GM21529 (cell line): ENCODE measurements around the gene CTNNA2.
A peak's percentile ranks its signal among the peaks of the same experiment; 100 is the strongest.

Source experiments
- ATAC-seq: cut with Tn5 transposase; IDR thresholded peaks from one replicate; pipeline ENCODE4 v1.9.1; 2021; ENCODE audit not compliant: unreplicated experiment

CTNNA2 gene

GRCh38 chr2:80515964-80516363 lies 1003.1 kb downstream of the CTNNA2 start:
- no peak for ATAC-seq

GRCh38 chr2:80517316-80517715 lies 1004.5 kb downstream of the CTNNA2 start:
- ATAC-seq = no peak

- ATAC-seq = no peak
Observed at GRCh38 chr2:80519121-80519643, 1006.3 kb downstream of the CTNNA2 start.

- no peak for ATAC-seq
Observed at GRCh38 chr2:80519699-80520291, 1006.9 kb downstream of the CTNNA2 start.

GRCh38 chr2:80525152-80525551 lies 1012.3 kb downstream of the CTNNA2 start:
- peak; percentile 73 for ATAC-seq

GRCh38 chr2:80527119-80527518 lies 1014.3 kb downstream of the CTNNA2 start:
- ATAC-seq = no peak

- ATAC-seq = no peak
Observed at GRCh38 chr2:80529466-80530165, 1016.8 kb downstream of the CTNNA2 start.

GRCh38 chr2:80530442-80531064 lies 1017.7 kb downstream of the CTNNA2 start:
- no peak for ATAC-seq

GRCh38 chr2:80531319-80531718 lies 1018.5 kb downstream of the CTNNA2 start:
- ATAC-seq = no peak

GRCh38 chr2:80545420-80546210 lies 1032.8 kb downstream of the CTNNA2 start:
- ATAC-seq = no peak

GRCh38 chr2:80546766-80547165 lies 1033.9 kb downstream of the CTNNA2 start:
- ATAC-seq = no peak

- ATAC-seq = no peak
Observed at GRCh38 chr2:80547344-80547743, 1034.5 kb downstream of the CTNNA2 start.

GRCh38 chr2:80548469-80548868 lies 1035.6 kb downstream of the CTNNA2 start:
- no peak for ATAC-seq

- ATAC-seq = no peak
Observed at GRCh38 chr2:80549901-80550300, 1037.0 kb downstream of the CTNNA2 start.

GRCh38 chr2:80560326-80560725 lies 1047.5 kb downstream of the CTNNA2 start:
- no peak for ATAC-seq

GRCh38 chr2:80568011-80568410 lies 1055.2 kb downstream of the CTNNA2 start:
- no peak for ATAC-seq

GRCh38 chr2:80573167-80573566 lies 1060.3 kb downstream of the CTNNA2 start:
- no peak for ATAC-seq

GRCh38 chr2:80573950-80574349 lies 1061.1 kb downstream of the CTNNA2 start:
- ATAC-seq = no peak

- no peak for ATAC-seq
Observed at GRCh38 chr2:80579756-80580155, 1066.9 kb downstream of the CTNNA2 start.

GRCh38 chr2:80591233-80591632 lies 1078.4 kb downstream of the CTNNA2 start:
- ATAC-seq = no peak

GRCh38 chr2:80592106-80592505 lies 1079.3 kb downstream of the CTNNA2 start:
- ATAC-seq = no peak
